Left lung (tissue), 10 donors: ENCODE measurements around the gene IMMP2L. TPM values are rescaled to one million over a fixed set of nuclear protein-coding genes. Genes with fewer than 3 reads are reported as not detected.

Experiments
- ATAC-seq: fragments of 200-7000 bp; cut with Tn5 transposase; one replicate; pipeline ENCODE4 v1.9.1; 2020; ENCODE audit warnings: moderate library complexity
- DNase-seq, 4 donors: peaks; one replicate each; pipeline ENCODE4 v3.0.0-alpha.2; 2013 to 2020
- H3K27ac ChIP-seq, 2 donors: fragments of 200-600 bp; sonication (generic) in 1 of 2; one replicate each; pipeline versions ENCODE4 v1.5.0 to v1.8.0; 2020 to 2021
- H3K27me3 ChIP-seq, 2 donors: fragments of 200-600 bp; sonication (generic) in 1 of 2; one replicate each; pipeline versions ENCODE4 v1.5.0 to v1.8.0; 2020 to 2021
- H3K36me3 ChIP-seq, 2 donors: fragments of 200-600 bp; sonication (generic) in 1 of 2; one replicate each; pipeline versions ENCODE4 v1.5.0 to v1.8.0; 2020 to 2021
- H3K4me1 ChIP-seq, 2 donors: fragments of 200-600 bp; one replicate each; pipeline ENCODE4 v1.8.0; 2021
- H3K4me3 ChIP-seq, 2 donors: fragments of 200-600 bp; sonication (generic) in 1 of 2; one replicate each; pipeline versions ENCODE4 v1.5.0 to v1.8.0; 2020 to 2021; ENCODE audit warnings: mild to moderate bottlenecking in 1 of 2
- H3K9me3 ChIP-seq, 2 donors: fragments of 200-600 bp; sonication (generic) in 1 of 2; one replicate each; pipeline versions ENCODE4 v1.5.0 to v1.8.0; 2020 to 2021
- CTCF ChIP-seq, 2 donors: fragments of 200-600 bp; sonication (generic) in 1 of 2; IDR thresholded peaks; one replicate each; pipeline versions ENCODE4 v1.5.0 to v1.8.0; 2021; ENCODE audit warnings: antibody characterized with exemption in 2 of 2
- intact Hi-C, 2 donors: fragments of 100-400 bp; cut with DNase I; formaldehyde crosslinking; loops; one replicate each; pipeline versions ENCODE4 v1.11.2 to v1.14.2; 2022
- polyA plus RNA-seq, 6 donors: library from polyadenylated mRNA; unstranded; fragments of 120-200 nt; gene quantifications; one replicate each; pipeline ENCODE4 v1.2.1, GENCODE V29; 2013; ENCODE audit not compliant: insufficient read length in 6 of 6
- total RNA-seq, 2 donors: library from RNA; stranded (reverse); fragmentation: NEBNext Ultra II Directional; extraction: Animal tissue kit (Norgen Biotek cat#: 25700); gene quantifications; one replicate each; pipeline ENCODE4 v1.2.1, GENCODE V29; 2021
- donor health status: DM: no; HTN: yes; CAD: no.
- donor health status: DM: no; HTN: no; CAD: no.

Gene IMMP2L
- total and polyA plus RNA-seq, 8 donors = 10.3 to 30.1 (median 25.7) TPM

GRCh38 chr7:110827287-110827855 is 734.9 kb downstream of the IMMP2L start:
- no peak for TF ChIP-seq CTCF (IDR thresholded peaks at IDR 0.05)
- no peak for DNase-seq

GRCh38 chr7:110813986-110814385 is 748.3 kb downstream of the IMMP2L start:
- H3K27me3 ChIP-seq = no peaks in the 10 kb centered on the region
- no peak for TF ChIP-seq CTCF (IDR thresholded peaks at IDR 0.05)
- H3K4me1 ChIP-seq = no peaks in the 10 kb centered on the region
- H3K9me3 ChIP-seq = no peaks in the 10 kb centered on the region
- no peak overlapping the region for H3K4me3 ChIP-seq
- no peak for ATAC-seq
- no peak for DNase-seq
- H3K27ac ChIP-seq = no peak overlapping the region
- intact Hi-C loops = no loop called here
- H3K36me3 ChIP-seq = no peaks in the 10 kb centered on the region

More at GRCh38 chr7:110827287-110827855, 734.9 kb downstream of the IMMP2L start:
- Histone ChIP-seq H3K27ac (no peak overlapping the region), H3K4me1 (no peaks in the 10 kb centered on the region), H3K36me3 (no peaks in the 10 kb centered on the region), H3K9me3 (no peaks in the 10 kb centered on the region), H3K4me3 (no peak overlapping the region), H3K27me3 (no peaks in the 10 kb centered on the region)
- intact Hi-C loops = no loop called here
- ATAC-seq = no peak

GRCh38 chr7:110809832-110810231 is 752.5 kb downstream of the IMMP2L start:
- no peak overlapping the region for H3K27ac ChIP-seq
- no peaks in the 10 kb centered on the region for H3K4me1 ChIP-seq
- TF ChIP-seq CTCF (IDR thresholded peaks at IDR 0.05) = no peak
- H3K9me3 ChIP-seq = no peaks in the 10 kb centered on the region
- H3K27me3 ChIP-seq = no peaks in the 10 kb centered on the region
- intact Hi-C loops = no loop called here
- ATAC-seq (no peak), DNase-seq (no peak)
- no peaks in the 10 kb centered on the region for H3K36me3 ChIP-seq
- no peak overlapping the region for H3K4me3 ChIP-seq

- Histone ChIP-seq H3K27ac (no peak overlapping the region), H3K36me3 (no peaks in the 10 kb centered on the region), H3K4me1 (no peaks in the 10 kb centered on the region), H3K9me3 (no peaks in the 10 kb centered on the region), H3K4me3 (no peak overlapping the region), H3K27me3 (no peaks in the 10 kb centered on the region)
- ATAC-seq (no peak), DNase-seq (no peak)
- no peak for TF ChIP-seq CTCF (IDR thresholded peaks at IDR 0.05)
- intact Hi-C loops = no loop called here
Measured at GRCh38 chr7:110808361-110808760, 753.9 kb downstream of the IMMP2L start.

GRCh38 chr7:110804501-110804900 is 757.8 kb downstream of the IMMP2L start:
- ATAC-seq (no peak), DNase-seq (no peak)
- Histone ChIP-seq H3K4me3 (no peak overlapping the region), H3K4me1 (no peaks in the 10 kb centered on the region), H3K9me3 (no peaks in the 10 kb centered on the region), H3K27ac (no peak overlapping the region), H3K27me3 (no peaks in the 10 kb centered on the region), H3K36me3 (no peaks in the 10 kb centered on the region)
- no peak for TF ChIP-seq CTCF (IDR thresholded peaks at IDR 0.05)
- intact Hi-C loops = no loop called here
